ELF-1 (cell line): ENCODE data around the gene TNFRSF18.

Experiments used
- DNase-seq: peaks from one replicate; pipeline ENCODE4 v3.0.0-alpha.2; 2016; ENCODE audit warnings: low read depth, low spot score

TNFRSF18 gene

GRCh38 chr1:1166642-1167397 is 39.6 kb downstream of the TNFRSF18 start:
- no peak for DNase-seq

DNA sequence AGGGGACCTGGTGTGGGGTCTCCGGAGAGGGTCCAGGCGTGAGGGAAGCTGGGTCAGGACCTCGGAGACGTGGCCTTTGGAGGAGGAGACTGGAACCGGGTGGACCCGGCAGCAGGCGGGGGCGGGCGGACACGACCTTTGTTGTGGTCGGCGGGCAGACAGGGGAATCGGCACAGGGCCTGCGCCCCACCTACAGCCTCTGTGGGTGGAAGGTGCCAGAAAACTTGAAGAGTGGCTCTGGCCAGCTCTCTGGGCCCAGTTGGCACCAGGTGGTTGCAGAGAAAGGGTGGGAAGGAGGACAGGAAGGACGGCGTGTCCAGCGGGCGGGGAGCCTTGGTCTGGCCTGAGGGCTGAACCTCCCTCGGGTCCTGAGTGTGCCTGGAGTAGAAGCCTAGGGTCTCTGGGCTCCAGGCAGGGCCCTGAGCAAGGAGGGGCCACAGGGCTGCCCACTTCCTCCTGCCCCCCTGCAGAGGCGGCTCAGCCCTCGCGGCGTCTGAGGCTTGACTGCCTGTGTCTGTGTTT is 40.4 kb downstream of the TNFRSF18 start:
- DNase-seq = no peak

GRCh38 chr1:1165485-1165884 is 40.9 kb downstream of the TNFRSF18 start:
- DNase-seq = no peak

DNA sequence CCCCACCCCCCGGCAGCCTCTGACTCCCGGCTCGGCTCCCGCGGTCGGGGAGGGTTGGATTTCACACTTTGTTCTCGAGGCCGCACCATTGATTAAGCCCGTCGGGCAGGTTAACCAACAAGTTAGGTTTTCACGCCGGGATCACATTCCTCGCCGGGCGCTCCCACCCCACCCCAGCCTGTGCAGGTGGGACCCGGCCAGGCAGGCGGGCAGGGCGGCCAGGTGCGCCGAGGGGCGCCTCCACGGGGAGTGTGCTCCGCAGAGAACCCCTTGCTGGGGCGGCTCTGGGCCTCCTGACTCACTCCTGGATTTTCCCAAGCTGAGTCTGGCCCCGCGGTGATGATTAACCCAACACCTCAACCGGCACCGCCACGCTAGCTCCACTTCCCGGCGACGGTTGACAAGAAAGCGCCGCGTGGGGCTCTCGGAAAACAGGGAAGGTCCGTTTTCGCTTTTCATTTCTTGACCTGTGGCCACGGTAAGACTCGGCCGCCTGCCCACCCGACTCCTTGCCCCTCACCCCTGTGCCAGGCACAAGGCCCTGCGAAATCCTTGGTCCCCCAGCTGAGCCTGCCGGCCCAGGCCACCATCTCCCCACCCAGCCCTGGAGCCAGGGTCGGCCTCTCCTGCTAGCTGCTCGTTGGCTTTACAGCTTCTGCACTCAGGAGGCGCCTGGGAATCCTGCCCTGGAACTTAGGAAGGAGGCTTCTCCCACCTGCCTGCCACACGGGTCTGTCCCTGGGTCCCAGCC is 41.5 kb downstream of the TNFRSF18 start:
- peak; percentile 71 for DNase-seq

GRCh38 chr1:1164361-1164700 is 42.1 kb downstream of the TNFRSF18 start:
- no peak for DNase-seq

DNA sequence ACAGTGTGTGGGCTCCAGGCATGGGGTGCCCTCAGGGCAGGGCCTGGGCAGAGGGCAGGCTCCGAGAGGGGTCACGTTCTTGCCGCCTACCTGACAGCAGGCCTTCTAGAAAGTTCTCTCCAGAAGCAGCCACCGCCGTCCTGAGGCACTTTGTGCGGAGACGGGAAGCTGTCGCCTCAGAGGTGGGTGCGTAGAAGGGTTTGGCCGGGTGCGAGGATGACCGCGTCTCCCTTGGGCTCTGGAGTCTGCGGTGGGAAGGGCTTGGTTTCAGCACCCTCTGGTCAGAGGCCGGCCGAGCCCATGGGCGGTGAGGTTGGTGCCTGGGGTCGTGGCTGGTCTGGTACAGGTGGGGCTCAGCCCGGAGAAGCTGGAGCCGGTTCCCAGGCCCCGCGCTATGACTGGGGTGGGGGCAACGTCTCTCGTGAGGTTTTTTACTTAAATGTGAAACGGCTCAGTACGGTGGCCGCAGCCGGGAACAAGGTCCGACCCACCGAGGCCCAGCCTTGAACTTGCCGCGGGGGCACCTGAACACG is 42.8 kb downstream of the TNFRSF18 start:
- no peak for DNase-seq

DNA sequence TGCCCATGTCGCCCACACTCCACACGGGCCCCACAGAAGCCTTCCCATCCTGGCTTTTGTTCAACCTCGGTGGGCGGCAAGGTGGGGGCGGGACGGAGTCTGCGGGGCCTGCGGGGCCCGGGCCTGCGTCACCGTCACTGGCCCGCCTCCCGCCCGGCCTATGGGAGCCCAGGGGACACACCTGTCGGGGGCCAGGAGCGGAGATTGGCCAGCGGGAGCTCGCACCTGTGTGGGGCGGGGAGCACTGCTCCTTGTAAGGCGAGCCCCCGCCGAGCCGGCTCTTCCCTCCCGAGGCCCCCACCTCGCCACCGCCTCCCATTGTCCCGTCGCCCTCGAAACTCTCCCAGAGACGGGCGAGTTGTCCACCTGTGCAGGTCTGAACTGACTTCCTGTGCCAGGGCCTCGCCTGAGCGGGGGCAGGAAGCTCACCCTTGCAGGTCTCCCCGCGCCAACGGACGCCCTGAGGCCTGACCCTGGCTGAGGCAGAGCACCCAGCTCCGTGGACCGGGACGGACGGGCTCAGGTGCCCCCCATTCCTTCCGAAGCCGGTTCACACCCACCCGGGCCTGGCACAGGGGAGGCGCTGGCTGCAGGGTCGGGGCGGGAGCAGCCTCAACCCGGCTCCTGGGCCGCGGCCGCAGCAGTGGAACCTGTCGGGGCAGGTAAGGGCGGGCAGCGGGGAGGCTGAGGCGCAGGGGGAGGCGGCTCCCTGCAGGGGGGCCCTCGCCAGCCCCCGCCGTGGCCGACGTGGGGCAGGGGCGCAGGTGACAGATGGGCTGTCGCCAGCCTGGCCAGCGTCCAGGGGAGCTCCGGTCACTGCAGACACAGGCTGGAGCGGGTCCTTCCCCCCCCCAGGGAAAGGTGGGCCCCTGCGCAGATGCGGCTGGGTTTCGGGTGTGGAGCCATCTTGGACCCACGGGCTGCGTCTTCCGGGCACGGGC is 43.5 kb downstream of the TNFRSF18 start:
- no peak for DNase-seq

GRCh38 chr1:1161683-1162079 is 44.7 kb downstream of the TNFRSF18 start:
- DNase-seq = no peak

GRCh38 chr1:1161078-1161682 is 45.2 kb downstream of the TNFRSF18 start:
- no peak for DNase-seq

DNA sequence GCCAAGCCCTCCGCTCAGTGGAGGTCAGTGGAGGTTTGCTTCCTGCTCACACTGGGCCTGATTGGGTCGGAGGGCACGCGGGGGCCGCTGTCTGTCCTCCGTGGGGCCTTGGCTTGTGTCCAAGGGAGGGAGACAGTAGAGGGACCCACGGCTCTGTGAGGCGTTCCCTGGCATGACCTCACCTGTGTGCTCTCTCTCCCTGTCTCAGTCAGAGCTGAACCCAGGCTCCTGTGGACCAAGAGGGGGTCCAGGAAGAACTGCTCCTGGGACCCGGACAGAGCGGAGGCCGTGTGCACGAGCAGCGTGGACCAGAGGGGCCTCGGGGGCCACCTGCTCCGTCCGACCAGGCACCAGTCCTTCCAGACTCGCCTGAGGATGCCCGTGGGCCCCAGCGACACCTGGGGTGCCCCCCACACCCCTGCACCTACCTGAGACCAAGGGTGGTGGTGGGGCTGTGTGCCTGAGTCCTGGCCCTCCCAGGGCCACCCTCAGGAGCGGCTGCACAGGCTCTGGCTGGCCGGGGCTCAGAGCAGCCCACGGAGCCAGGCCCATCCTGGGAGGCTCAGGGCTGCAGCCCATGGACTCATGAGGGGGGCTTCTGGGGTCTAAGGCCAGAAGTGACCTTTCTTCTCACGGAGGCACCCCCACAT is 46.0 kb downstream of the TNFRSF18 start:
- DNase-seq = no peak

- peak; percentile 63 for DNase-seq
Observed at GRCh38 chr1:1157914-1158710, 48.3 kb downstream of the TNFRSF18 start.

- peak; percentile 62 for DNase-seq
Observed at GRCh38 chr1:1157426-1157913, 48.9 kb downstream of the TNFRSF18 start.

- no peak for DNase-seq
Observed at GRCh38 chr1:1157033-1157365, 49.4 kb downstream of the TNFRSF18 start.

DNA sequence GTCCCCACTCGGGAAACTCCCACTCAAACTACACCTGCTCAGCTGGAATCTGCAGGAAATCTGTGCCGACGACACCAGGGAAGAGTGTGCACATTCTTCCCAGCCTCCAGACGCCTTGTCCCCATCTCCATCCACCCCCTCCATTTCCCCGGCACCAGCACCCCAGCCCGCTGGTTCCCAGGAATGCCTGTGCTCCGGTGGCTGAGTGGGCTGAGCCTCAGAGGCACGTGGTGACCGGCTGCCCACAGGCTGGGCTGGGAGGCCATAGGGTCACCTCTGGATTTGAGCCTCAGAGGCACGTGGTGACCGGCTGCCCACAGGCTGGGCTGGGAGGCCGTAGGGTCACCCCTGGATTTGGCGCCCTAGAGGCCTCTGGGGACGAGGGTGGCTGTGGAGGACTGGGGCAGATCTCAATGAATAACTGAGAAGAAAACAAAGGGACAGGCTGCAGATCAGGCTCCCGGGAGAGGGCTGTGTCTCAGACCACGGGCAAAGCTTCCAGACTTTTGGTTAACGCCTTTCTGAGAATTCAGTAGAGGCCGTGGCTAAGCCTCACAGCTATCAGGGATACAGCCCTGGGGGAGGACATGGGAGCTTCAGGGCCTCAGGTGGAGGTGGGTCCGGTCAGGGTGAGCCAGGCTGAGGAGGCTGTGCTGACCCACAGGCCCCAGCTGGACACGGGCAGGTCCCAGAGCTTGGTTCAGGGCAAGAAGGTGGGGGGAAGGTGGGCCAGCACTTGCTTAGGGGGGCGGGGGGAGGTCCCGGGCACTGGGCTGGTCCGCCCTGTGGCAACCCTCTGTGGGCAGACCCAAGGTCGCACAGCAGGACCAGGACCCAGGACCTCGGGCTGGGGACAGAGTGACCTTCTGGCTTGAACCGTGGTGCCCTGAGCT is 50.0 kb downstream of the TNFRSF18 start:
- DNase-seq = no peak

DNA sequence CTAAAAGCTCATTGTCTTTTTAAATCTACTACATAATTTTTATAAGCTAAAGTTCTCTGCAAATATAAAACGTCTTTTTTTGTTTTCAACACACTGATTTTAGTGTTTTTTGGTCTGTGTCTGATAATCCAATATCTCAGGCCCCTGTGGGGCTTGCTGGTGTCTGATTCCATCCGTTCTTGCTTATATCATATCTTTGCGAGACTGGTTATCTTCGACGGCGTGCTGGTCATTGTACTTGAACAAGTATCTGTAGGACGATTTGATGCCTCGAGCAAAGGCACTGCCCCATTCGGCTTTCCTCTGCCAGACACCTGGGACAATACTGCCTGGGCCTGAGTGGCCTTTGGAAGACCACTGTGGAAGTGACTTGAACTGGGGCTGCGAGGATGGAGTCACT is 51.1 kb downstream of the TNFRSF18 start:
- DNase-seq = no peak

GRCh38 chr1:1153874-1154273 is 52.5 kb downstream of the TNFRSF18 start:
- DNase-seq = no peak
